Smooth muscle cell (in vitro differentiated cells): Measurements from ENCODE around the gene MSMP. TPM values are rescaled to one million over a fixed set of nuclear protein-coding genes. Genes with fewer than 3 reads are reported as not detected.

Source experiments
- DNase-seq: peaks from one replicate; lab custom pipeline; 2025; ENCODE audit not compliant: unreplicated experiment; lab: John Stamatoyannopoulos, UW
- H2AFZ ChIP-seq: fragments of 200-600 bp; sonication (generic); 2 replicates; pipeline ENCODE4 v1.6.0; 2016; ENCODE audit warnings: antibody characterized with exemption, low read depth, mild to moderate bottlenecking
- H3F3A ChIP-seq: fragments of 200-600 bp; sonication (generic); 2 replicates; pipeline ENCODE4 v1.6.0; 2017; ENCODE audit warnings: antibody characterized with exemption, low read depth
- H3K27ac ChIP-seq: fragments of 200-600 bp; sonication (generic); 2 replicates; pipeline ENCODE4 v1.5.1; 2016; ENCODE audit warnings: low read depth, mild to moderate bottlenecking
- H3K27me3 ChIP-seq: fragments of 200-600 bp; sonication (generic); 2 replicates; pipeline ENCODE4 v1.6.1; 2016; ENCODE audit warnings: low read depth, mild to moderate bottlenecking
- H3K36me3 ChIP-seq: fragments of 200-600 bp; sonication (generic); 2 replicates; pipeline ENCODE4 v1.5.1; 2016; ENCODE audit warnings: low read depth
- H3K4me1 ChIP-seq: fragments of 200-600 bp; sonication (generic); 2 replicates; pipeline ENCODE4 v1.5.1; 2016; ENCODE audit warnings: low read depth
- H3K4me2 ChIP-seq: fragments of 200-600 bp; sonication (generic); 2 replicates; pipeline ENCODE4 v1.6.0; 2016; ENCODE audit warnings: mild to moderate bottlenecking
- H3K4me3 ChIP-seq: fragments of 200-600 bp; sonication (generic); 2 replicates; pipeline ENCODE4 v1.5.1; 2016; ENCODE audit warnings: mild to moderate bottlenecking
- H3K79me2 ChIP-seq: fragments of 200-600 bp; sonication (generic); 2 replicates; pipeline ENCODE4 v1.6.0; 2016; ENCODE audit warnings: low read depth, mild to moderate bottlenecking
- H3K9ac ChIP-seq: fragments of 200-600 bp; sonication (generic); 2 replicates; pipeline ENCODE4 v1.6.0; 2016; ENCODE audit warnings: low read depth
- H3K9me3 ChIP-seq: fragments of 200-600 bp; sonication (generic); replicated peaks from 2 replicates; pipeline ENCODE4 v1.5.1; 2016; ENCODE audit warnings: low read depth
- H4K20me1 ChIP-seq: fragments of 200-600 bp; sonication (generic); 2 replicates; pipeline ENCODE4 v1.6.0; 2016; ENCODE audit warnings: low read depth
- CTCF ChIP-seq: fragments of 200-600 bp; sonication (generic); IDR thresholded peaks from 2 replicates; pipeline ENCODE4 v1.5.1; 2017; ENCODE audit warnings: borderline replicate concordance, mild to moderate bottlenecking, antibody characterized with exemption; ENCODE audit not compliant: insufficient read depth, poor library complexity, severe bottlenecking
- WGBS: methylation state at CpG from one replicate; pipeline ENCODE4 v1.1.7; 2016; ENCODE audit warnings: low lambda C conversion rate; 5-methylcytosine and 5-hydroxymethylcytosine counted together
- polyA plus RNA-seq: library from polyadenylated mRNA; unstranded; fragments of >200 nt; fragmentation: Nextera tagmentation; extraction: Ambion mirVana; gene quantifications from 2 replicates; pipeline ENCODE4 v1.2.1, GENCODE V29; 2016
- total RNA-seq: library from RNA; depleted of rRNA; stranded (reverse); fragments of >200 nt; gene quantifications from 2 replicates; pipeline ENCODE4 v1.2.3, GENCODE V29; 2014

Gene MSMP
- total and polyA plus RNA-seq, 2 experiments from 2014 or later, result not detected

- H3K9ac ChIP-seq, result peak overlapping the region; percentile 16
- 9% methylated on average over 5 of the region's 5 CpGs for WGBS
- no peak for TF ChIP-seq CTCF
- H3K27me3 ChIP-seq, result no peaks in the 10 kb centered on the region
- H4K20me1 ChIP-seq, result peaks cover 62% of the 10 kb centered on the region
- no peak for DNase-seq
- H3K79me2 ChIP-seq, result peaks cover 76% of the 10 kb centered on the region
- H2AFZ ChIP-seq, result no peak overlapping the region
- no peaks in the 10 kb centered on the region for H3K36me3 ChIP-seq
- H3K4me1 ChIP-seq, result peaks cover 40% of the 10 kb centered on the region
- H3K9me3 ChIP-seq, result no peaks in the 10 kb centered on the region
- H3K27ac ChIP-seq, result peak overlapping the region; percentile 94
- peak overlapping the region; percentile 92 for H3K4me2 ChIP-seq
- peak overlapping the region; percentile 83 for H3K4me3 ChIP-seq
- peaks cover 12% of the 10 kb centered on the region for H3F3A ChIP-seq
Observed at GRCh38 chr9:35727676-35728040, 26.4 kb downstream of the MSMP start.

GRCh38 chr9:35726931-35727330 lies 27.1 kb downstream of the MSMP start:
- H3F3A ChIP-seq, result peaks cover 12% of the 10 kb centered on the region

GRCh38 chr9:35725362-35725761 lies 28.7 kb downstream of the MSMP start:
- WGBS, result 99% methylated on average over 11 of the region's 11 CpGs
- H3K9ac ChIP-seq, result no peak overlapping the region
- no peak for TF ChIP-seq CTCF
- H3K27me3 ChIP-seq, result no peaks in the 10 kb centered on the region
- H3K9me3 ChIP-seq, result no peaks in the 10 kb centered on the region
- H2AFZ ChIP-seq, result no peak overlapping the region
- peaks cover 71% of the 10 kb centered on the region for H3K79me2 ChIP-seq
- peaks cover 12% of the 10 kb centered on the region for H3F3A ChIP-seq
- peaks cover 30% of the 10 kb centered on the region for H3K4me1 ChIP-seq
- peaks cover 14% of the 10 kb centered on the region for H3K36me3 ChIP-seq
- H3K27ac ChIP-seq, result no peak overlapping the region
- H4K20me1 ChIP-seq, result peaks cover 53% of the 10 kb centered on the region
- no peak overlapping the region for H3K4me2 ChIP-seq
- H3K4me3 ChIP-seq, result no peak overlapping the region
- no peak for DNase-seq

More at GRCh38 chr9:35726931-35727330, 27.1 kb downstream of the MSMP start:
- H3K4me2 ChIP-seq, result peak overlapping the region; percentile 92
- H3K9ac ChIP-seq, result peak overlapping the region; percentile 16
- H3K27me3 ChIP-seq, result no peaks in the 10 kb centered on the region
- no peak overlapping the region for H2AFZ ChIP-seq
- H3K4me3 ChIP-seq, result no peak overlapping the region
- peaks cover 62% of the 10 kb centered on the region for H4K20me1 ChIP-seq
- no peaks in the 10 kb centered on the region for H3K36me3 ChIP-seq
- no peaks in the 10 kb centered on the region for H3K9me3 ChIP-seq
- no peak for DNase-seq
- WGBS, result 63% methylated on average over 3 of the region's 3 CpGs
- peaks cover 40% of the 10 kb centered on the region for H3K4me1 ChIP-seq
- no peak for TF ChIP-seq CTCF
- H3K79me2 ChIP-seq, result peaks cover 76% of the 10 kb centered on the region
- H3K27ac ChIP-seq, result peak overlapping the region; percentile 94

GRCh38 chr9:35723908-35724307 lies 30.2 kb downstream of the MSMP start:
- Histone ChIP-seq H3K27me3 (no peaks in the 10 kb centered on the region), H3K4me3 (no peak overlapping the region), H2AFZ (no peak overlapping the region), H3K4me2 (no peak overlapping the region), H3K9ac (no peak overlapping the region), H3F3A (peaks cover 6% of the 10 kb centered on the region), H3K27ac (no peak overlapping the region), H3K36me3 (peaks cover 17% of the 10 kb centered on the region), H4K20me1 (peaks cover 46% of the 10 kb centered on the region), H3K79me2 (peaks cover 58% of the 10 kb centered on the region), H3K9me3 (no peaks in the 10 kb centered on the region), H3K4me1 (peaks cover 21% of the 10 kb centered on the region)
- TF ChIP-seq CTCF, result no peak
- no peak for DNase-seq
- 96% methylated on average over 8 of the region's 8 CpGs for WGBS
